NOMO-1 treated with dmso at 0.1 percent for 144 hours (cell line): ENCODE data around the gene NBPF8.
"Not testable (repeated sequence)": the region's sequence is repeated elsewhere in the genome, so short reads cannot be mapped to it uniquely, and the experiment has no call there.

Source experiments
- DNase-seq: peaks from one replicate; lab custom pipeline; 2025; ENCODE audit not compliant: unreplicated experiment; lab: John Stamatoyannopoulos, UW

The NBPF8 gene, protein sequence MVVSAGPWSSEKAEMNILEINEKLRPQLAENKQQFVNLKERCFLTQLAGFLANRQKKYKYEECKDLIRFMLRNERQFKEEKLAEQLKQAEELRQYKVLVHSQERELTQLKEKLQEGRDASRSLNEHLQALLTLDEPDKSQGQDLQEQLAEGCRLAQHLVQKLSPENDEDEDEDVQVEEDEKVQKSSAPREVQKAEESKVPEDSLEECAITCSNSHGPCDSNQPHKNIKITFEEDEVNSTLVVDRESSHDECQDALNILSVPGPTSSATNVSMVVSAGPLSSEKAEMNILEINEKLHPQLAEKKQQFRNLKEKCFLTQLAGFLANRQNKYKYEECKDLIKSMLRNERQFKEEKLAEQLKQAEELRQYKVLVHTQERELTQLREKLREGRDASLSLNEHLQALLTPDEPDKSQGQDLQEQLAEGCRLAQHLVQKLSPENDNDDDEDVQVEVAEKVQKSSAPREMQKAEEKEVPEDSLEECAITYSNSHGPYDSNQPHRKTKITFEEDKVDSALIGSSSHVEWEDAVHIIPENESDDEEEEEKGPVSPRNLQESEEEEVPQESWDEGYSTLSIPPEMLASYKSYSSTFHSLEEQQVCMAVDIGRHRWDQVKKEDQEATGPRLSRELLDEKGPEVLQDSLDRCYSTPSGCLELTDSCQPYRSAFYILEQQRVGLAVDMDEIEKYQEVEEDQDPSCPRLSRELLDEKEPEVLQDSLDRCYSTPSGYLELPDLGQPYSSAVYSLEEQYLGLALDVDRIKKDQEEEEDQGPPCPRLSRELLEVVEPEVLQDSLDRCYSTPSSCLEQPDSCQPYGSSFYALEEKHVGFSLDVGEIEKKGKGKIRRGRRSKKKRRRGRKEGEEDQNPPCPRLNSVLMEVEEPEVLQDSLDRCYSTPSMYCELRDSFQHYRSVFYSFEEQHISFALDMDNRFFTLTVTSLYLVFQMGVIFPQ

DNA sequence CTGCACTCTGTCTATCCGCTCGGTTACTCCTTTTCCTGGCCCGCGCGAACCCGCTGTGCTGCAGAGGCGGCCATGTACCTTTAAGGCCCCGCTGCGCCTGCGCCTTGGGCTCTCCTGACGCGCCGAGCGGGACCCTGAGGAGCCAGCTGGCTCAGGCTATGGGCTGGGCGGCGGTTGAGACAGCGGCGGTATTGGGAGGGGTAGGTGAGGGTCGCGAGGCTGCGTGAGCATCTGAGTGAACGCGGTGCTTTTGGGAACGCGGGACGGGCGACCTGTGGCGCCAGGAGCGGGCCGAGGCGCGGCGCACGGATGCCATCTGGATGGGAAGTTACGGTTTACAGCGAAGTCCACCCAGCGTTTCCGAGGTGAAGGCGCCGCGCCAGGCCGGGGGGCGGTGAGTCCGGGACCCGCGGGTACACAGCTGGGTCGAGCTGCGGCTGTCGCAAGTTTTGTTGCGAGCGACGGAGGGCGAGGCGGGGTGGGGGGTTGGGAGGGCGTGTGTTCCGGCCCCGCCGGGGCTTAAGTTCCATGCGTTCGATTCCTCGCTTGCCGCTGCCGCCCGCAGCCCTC is at the start of gene NBPF8:
Gene NBPF8, plus strand, starts transcription at position 125 of the 570 bp plus-strand sequence. CDS start 21,488 bp downstream, outside the sequence.
- DNase-seq: not testable (repeated sequence)

GRCh38 chr1:120367709-120368108 is 47.1 kb upstream of the NBPF8 start:
- not testable (repeated sequence) for DNase-seq

DNA sequence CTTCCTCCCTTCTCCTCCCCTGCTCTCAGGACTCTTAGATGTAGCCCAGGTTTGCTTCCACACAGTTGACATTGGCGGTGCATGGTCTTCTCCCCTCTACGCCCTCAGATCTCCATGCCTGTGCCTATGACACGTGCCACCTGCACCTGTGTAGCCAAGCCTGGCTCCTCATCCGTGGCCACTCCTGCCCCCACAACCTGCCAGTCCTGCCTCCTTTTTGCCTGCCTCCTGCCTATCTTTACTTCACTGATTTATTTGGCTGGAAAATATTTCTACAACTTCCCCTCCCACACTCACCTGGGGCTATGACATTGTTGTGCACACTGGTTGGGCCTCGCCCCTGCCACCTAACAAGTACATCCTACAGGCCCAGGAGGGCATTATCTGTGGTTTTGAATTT is 28.2 kb upstream of the NBPF8 start:
- not testable (repeated sequence) for DNase-seq

- DNase-seq: not testable (repeated sequence)
Measured at GRCh38 chr1:120388597-120389126, 26.2 kb upstream of the NBPF8 start.

GRCh38 chr1:120391365-120391764 is 23.5 kb upstream of the NBPF8 start:
- DNase-seq: not testable (repeated sequence)

GRCh38 chr1:120393316-120394232 is 21.3 kb upstream of the NBPF8 start:
- DNase-seq: not testable (repeated sequence)

- DNase-seq: not testable (repeated sequence)
Measured at GRCh38 chr1:120405348-120405747, 9.5 kb upstream of the NBPF8 start.

DNA sequence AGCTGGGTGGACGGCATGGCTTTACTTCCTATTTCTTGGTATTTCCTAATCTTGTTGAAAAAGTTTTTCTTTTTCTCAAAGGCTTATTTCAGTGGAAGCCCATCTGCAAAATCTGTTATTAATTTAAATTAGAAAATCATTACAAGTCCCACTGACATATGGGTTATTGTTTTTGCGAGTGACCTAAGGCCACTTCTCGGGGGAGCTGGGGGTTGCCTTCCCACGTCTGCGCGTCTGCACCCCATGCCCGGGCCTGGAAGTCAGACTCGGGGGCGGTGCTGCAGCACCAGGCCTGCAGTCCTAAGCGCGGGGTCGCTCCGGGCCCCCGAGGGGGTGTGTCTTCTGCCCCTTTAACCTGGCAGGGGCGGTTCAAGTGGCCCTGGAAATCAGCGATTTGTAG is 384 bp upstream of the NBPF8 start:
- not testable (repeated sequence) for DNase-seq

DNA sequence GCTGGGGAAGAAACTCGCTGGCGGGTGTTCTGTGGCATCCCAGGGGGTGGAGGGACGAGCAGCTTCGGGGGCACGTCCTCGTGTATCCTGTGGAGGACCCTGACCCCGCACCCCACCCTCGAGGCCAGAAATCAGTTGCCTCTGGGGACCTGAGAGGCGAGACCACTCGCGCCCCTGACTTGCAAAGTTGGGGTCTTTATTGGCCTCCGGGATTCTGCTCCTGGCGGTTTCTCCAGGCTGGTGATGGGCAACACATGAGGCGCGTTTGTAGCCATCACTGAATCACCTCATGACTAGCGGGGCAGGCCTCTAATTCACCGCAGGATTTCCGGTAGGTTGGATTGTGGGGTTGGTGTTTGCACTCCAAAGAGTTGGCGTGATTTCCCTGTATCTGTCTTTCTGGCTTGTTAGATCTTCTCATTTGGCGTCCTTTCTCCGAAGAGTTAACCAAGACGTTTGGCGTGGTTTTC is 692 bp downstream of the NBPF8 start:
- DNase-seq: not testable (repeated sequence)

DNA sequence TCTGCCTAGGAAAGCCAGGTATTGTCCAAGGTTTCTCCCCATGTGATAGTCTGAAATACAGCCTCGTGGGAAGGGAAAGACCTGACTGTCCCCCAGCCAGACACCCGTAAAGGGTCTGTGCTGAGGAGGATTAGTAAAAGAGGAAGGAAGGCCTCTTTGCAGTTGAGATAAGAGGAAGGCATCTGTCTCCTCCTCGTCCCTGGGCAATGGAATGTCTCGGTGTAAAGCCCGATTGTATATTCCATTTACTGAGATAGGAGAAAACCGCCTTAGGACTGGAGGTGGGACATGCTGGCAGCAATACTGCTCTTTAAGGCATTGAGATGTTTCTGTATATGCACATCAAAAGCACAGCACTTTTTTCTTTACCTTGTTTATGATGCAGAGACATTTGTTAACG is 10.2 kb downstream of the NBPF8 start:
- not testable (repeated sequence) for DNase-seq

GRCh38 chr1:120431626-120432025 is 16.8 kb downstream of the NBPF8 start:
- DNase-seq: not testable (repeated sequence)

GRCh38 chr1:120433831-120434230 is 19.0 kb downstream of the NBPF8 start:
- not testable (repeated sequence) for DNase-seq

DNA sequence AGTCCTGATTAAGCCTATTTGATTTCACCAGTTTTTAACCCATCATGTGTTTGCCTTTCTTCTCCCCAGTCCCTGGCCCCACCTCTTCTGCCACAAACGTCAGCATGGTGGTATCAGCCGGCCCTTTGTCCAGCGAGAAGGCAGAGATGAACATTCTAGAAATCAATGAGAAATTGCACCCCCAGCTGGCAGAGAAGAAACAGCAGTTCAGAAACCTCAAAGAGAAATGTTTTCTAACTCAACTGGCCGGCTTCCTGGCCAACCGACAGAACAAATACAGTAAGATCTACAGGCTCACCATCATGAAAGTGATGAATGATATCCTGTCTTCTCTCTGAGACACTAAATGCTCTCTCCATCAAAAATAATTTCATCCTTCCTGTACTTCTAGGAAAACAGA is 34.3 kb downstream of the NBPF8 start:
- DNase-seq: not testable (repeated sequence)
